OCI-LY3 (cell line): Measurements from ENCODE around the gene DLGAP3.

Source experiments
- H2AFZ ChIP-seq: fragments of 200-600, 300-600 bp; shearing (Covaris generic); 2 replicates; pipeline ENCODE4 v1.6.0; 2014; ENCODE audit warnings: antibody characterized with exemption, low read depth, low read length
- H3K27ac ChIP-seq: fragments of 200-600, 300-600 bp; sonication (generic); 2 replicates; pipeline ENCODE4 v1.5.1; 2014; ENCODE audit warnings: mild to moderate bottlenecking, low read length, moderate library complexity, mixed read lengths
- H3K27me3 ChIP-seq: fragments of 200-600, 300-600 bp; sonication (generic); 2 replicates; pipeline ENCODE4 v1.6.1; 2014; ENCODE audit warnings: low read depth, low read length, mixed read lengths
- H3K36me3 ChIP-seq: fragments of 200-600, 300-600 bp; sonication (generic); replicated peaks from 2 replicates; pipeline ENCODE3; 2014; ENCODE audit warnings: low read depth, low read length, mixed read lengths
- H3K4me1 ChIP-seq: fragments of 300-600, 200-600 bp; sonication (generic); 2 replicates; pipeline ENCODE4 v1.6.1; 2014; ENCODE audit warnings: low read length, mixed read lengths
- H3K4me2 ChIP-seq: fragments of 200-600, 300-600 bp; sonication (generic); 2 replicates; pipeline ENCODE4 v1.6.1; 2014; ENCODE audit warnings: low read length, mixed read lengths
- H3K4me3 ChIP-seq: fragments of 300-600, 200-600 bp; sonication (generic); 2 replicates; pipeline ENCODE4 v1.5.1; 2014; ENCODE audit warnings: antibody characterized with exemption, mild to moderate bottlenecking, low read length, moderate library complexity
- H3K79me2 ChIP-seq: fragments of 300-600, 200-600 bp; shearing (Covaris generic); 2 replicates; pipeline ENCODE4 v1.6.1; 2014; ENCODE audit warnings: mild to moderate bottlenecking, low read length, mixed read lengths
- H3K9ac ChIP-seq: fragments of 300-600, 200-600 bp; shearing (Covaris generic); 2 replicates; pipeline ENCODE4 v1.6.0; 2014; ENCODE audit warnings: mild to moderate bottlenecking, low read length, moderate library complexity
- H3K9me3 ChIP-seq: fragments of 200-600, 300-600 bp; shearing (Covaris generic); 2 replicates; pipeline ENCODE4 v1.6.1; 2014; ENCODE audit warnings: low read length, mixed read lengths; ENCODE audit not compliant: insufficient read depth
- H4K20me1 ChIP-seq: fragments of 200-600, 300-600 bp; sonication (generic); 2 replicates; pipeline ENCODE4 v1.6.1; 2016; ENCODE audit warnings: low read length, mixed read lengths; ENCODE audit not compliant: insufficient read depth
- CTCF ChIP-seq: fragments of 200-600, 300-600 bp; sonication (generic); IDR thresholded peaks from 2 replicates; pipeline ENCODE4 v1.5.1; 2014; ENCODE audit warnings: antibody characterized with exemption, low read length, low read depth
- EZH2phosphoT487 ChIP-seq: fragments of 200-600 bp; shearing (Covaris generic); IDR thresholded peaks from 2 replicates; pipeline ENCODE4 v1.6.1; 2018; ENCODE audit warnings: antibody characterized with exemption, mixed run types, low read depth

Gene DLGAP3

DNA sequence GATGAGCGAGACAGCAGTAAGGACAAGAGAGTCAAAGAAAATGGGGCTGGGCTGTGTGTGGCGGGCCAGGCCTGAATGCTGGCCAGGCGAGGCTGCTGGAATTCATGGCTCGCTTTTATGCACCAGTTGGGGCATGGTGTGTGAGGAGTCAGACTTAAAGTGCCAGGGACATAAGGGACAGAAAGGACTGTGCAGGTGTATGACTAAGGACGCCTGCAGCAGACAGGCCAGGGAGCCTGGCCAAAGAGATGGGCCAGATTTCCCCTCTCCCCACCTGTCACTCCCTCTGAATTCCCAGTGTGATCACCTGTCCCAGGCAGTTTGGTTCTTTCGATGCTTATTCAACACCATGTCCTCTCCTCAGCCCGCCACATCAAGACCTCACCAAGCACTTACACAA is 53.0 kb downstream of the DLGAP3 start:
- Histone ChIP-seq H3K27ac (no peak overlapping the region), H3K27me3 (peaks cover 11% of the 10 kb centered on the region; the same call in 1 of the 2 replicates), H3K4me1 (no peaks in the 10 kb centered on the region), H3K4me2 (no peak overlapping the region), H3K4me3 (no peak overlapping the region), H3K79me2 (no peaks in the 10 kb centered on the region), H2AFZ (no peak overlapping the region), H3K9ac (no peak overlapping the region), H3K36me3 (no peaks in the 10 kb centered on the region), H4K20me1 (no peaks in the 10 kb centered on the region), H3K9me3 (no peaks in the 10 kb centered on the region)
- TF ChIP-seq EZH2phosphoT487 (no peak), CTCF (no peak)

- no peak overlapping the region for H3K4me3 ChIP-seq
- no peaks in the 10 kb centered on the region for H3K9me3 ChIP-seq
- H3K27ac ChIP-seq, result no peak overlapping the region
- peaks cover 11% of the 10 kb centered on the region; the same call in 1 of the 2 replicates for H3K27me3 ChIP-seq
- H2AFZ ChIP-seq, result no peak overlapping the region
- H3K36me3 ChIP-seq, result no peaks in the 10 kb centered on the region
- H3K9ac ChIP-seq, result no peak overlapping the region
- TF ChIP-seq EZH2phosphoT487 (no peak), CTCF (no peak)
- no peaks in the 10 kb centered on the region for H4K20me1 ChIP-seq
- H3K4me2 ChIP-seq, result no peak overlapping the region
- H3K79me2 ChIP-seq, result no peaks in the 10 kb centered on the region
- no peaks in the 10 kb centered on the region for H3K4me1 ChIP-seq
Observed at GRCh38 chr1:34874296-34874952, 55.0 kb downstream of the DLGAP3 start.

GRCh38 chr1:34872133-34872503 is 57.3 kb downstream of the DLGAP3 start:
- H2AFZ ChIP-seq, result no peak overlapping the region
- no peak overlapping the region for H3K4me3 ChIP-seq
- H3K27ac ChIP-seq, result no peak overlapping the region
- peaks cover 11% of the 10 kb centered on the region; the same call in 1 of the 2 replicates for H3K27me3 ChIP-seq
- TF ChIP-seq CTCF, result no peak
- no peak for TF ChIP-seq EZH2phosphoT487
- no peaks in the 10 kb centered on the region for H3K36me3 ChIP-seq
- H3K4me2 ChIP-seq, result no peak overlapping the region
- H3K79me2 ChIP-seq, result no peaks in the 10 kb centered on the region
- H3K9ac ChIP-seq, result no peak overlapping the region
- H3K9me3 ChIP-seq, result no peaks in the 10 kb centered on the region
- peaks cover 1% of the 10 kb centered on the region; the same call in 1 of the 2 replicates for H3K4me1 ChIP-seq
- no peaks in the 10 kb centered on the region for H4K20me1 ChIP-seq

DNA sequence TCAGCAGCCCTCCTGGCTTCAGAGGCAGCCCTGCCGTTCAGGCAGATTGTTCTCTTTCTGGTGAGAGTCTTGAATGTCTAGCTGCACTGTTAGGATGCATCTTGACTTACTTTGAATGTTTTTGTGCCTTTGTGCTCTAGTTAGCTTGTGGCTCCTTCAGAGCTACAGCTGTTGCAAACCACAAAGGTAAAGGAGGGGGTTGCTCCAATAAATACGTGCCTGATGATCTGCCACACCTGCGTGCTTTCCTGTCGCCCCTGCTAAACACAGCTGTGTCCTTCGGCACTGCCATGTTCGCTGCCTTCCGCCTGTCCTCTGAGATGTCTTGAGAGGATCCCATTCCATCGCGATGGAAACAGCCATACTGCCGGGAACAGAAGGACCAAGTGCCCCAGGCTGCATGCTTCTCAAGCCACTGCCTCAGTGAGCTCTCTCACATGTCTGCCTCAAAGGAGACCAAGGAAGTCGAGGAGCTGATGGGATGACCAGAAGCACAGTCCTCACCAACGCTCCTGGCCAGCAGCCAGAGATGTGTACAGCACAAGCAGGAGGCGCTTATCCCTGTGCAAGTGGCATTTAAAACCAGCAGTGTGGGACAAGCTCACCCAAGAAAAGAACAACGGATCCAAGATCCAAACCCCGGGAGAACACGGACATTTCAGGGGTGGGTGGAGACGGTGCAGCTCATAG is 57.9 kb downstream of the DLGAP3 start:
- Histone ChIP-seq H3K4me1 (peaks cover 6% of the 10 kb centered on the region; the same call in 1 of the 2 replicates), H3K9me3 (no peaks in the 10 kb centered on the region), H2AFZ (no peak overlapping the region), H3K4me2 (no peak overlapping the region), H3K4me3 (no peak overlapping the region), H3K27ac (no peak overlapping the region), H3K9ac (no peak overlapping the region), H3K27me3 (peaks cover 11% of the 10 kb centered on the region; the same call in 1 of the 2 replicates), H3K79me2 (no peaks in the 10 kb centered on the region), H4K20me1 (no peaks in the 10 kb centered on the region), H3K36me3 (no peaks in the 10 kb centered on the region)
- TF ChIP-seq CTCF (no peak), EZH2phosphoT487 (no peak)
